Stimulated activated naive CD8-positive, alpha-beta T cell treated with anti-CD3 and anti-CD28 coated beads, Interleukin-15, Interleukin-2, amounts not matched to agents 100 ng/mL and 50 ng/mL, for 24 hours (primary cell): ENCODE measurements around the gene LCOR.
"Not testable (repeated sequence)": the region's sequence is repeated elsewhere in the genome, so short reads cannot be mapped to it uniquely, and the experiment has no call there.

ENCODE experiments used
- H3K27ac Mint-ChIP-seq: one replicate; pipeline ENCODE4 v1.8.0; 2021; ENCODE audit warnings: mild to moderate bottlenecking, mixed read lengths
- H3K27me3 Mint-ChIP-seq: one replicate; pipeline ENCODE4 v1.8.0; 2021; ENCODE audit warnings: mixed read lengths
- H3K36me3 Mint-ChIP-seq: one replicate; pipeline ENCODE4 v1.8.0; 2021; ENCODE audit warnings: low read depth, mixed read lengths
- H3K4me1 Mint-ChIP-seq: one replicate; pipeline ENCODE4 v1.8.0; 2021; ENCODE audit warnings: low read depth, mixed read lengths
- H3K4me3 Mint-ChIP-seq: one replicate; pipeline ENCODE4 v1.8.0; 2021; ENCODE audit warnings: mild to moderate bottlenecking, mixed read lengths
- H3K9me3 Mint-ChIP-seq: one replicate; pipeline ENCODE4 v1.8.0; 2021; ENCODE audit warnings: mixed read lengths

The LCOR gene

DNA sequence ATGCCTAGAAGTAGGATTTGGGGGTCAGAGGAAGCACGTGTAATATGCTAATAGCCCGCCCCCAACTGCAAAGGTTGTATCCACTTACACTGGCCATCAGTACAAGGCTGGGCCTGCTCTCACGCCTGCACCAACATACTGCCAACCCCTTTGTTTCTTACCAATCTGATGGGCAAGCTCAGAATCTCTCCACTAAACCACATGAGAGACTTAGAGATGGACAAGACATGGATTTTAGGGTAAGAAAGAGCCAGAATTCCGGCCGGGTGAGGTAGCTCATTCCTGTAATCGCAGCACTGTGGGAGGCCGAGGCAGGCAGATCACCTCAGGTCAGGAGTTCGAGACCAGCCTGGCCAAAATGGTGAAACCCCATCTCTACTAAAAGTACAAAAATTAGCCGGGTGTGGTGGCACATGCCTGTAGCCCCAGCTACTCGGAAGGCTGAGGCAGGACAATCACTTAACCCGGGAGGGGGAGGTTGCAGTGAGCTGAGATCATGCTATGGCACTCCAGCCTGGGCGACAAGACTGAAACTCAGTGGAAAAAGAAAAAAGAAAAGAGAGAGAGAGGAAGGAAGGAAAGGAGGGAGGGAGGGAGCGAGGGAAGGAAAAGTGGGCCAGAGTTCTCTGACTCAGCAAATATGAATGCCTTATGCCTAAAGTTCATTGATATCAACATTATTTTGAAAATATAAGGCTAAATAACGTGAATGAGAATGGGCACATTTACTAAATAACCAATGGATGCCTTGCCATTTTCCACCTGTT, 191.5 kb downstream of the LCOR start:
- H3K27ac Mint-ChIP-seq = no peak overlapping the region
- no peaks in the 10 kb centered on the region for H3K9me3 Mint-ChIP-seq
- H3K27me3 Mint-ChIP-seq = no peaks in the 10 kb centered on the region
- H3K4me1 Mint-ChIP-seq = peaks cover 5% of the 10 kb centered on the region
- H3K4me3 Mint-ChIP-seq = no peak overlapping the region
- H3K36me3 Mint-ChIP-seq = no peaks in the 10 kb centered on the region

DNA sequence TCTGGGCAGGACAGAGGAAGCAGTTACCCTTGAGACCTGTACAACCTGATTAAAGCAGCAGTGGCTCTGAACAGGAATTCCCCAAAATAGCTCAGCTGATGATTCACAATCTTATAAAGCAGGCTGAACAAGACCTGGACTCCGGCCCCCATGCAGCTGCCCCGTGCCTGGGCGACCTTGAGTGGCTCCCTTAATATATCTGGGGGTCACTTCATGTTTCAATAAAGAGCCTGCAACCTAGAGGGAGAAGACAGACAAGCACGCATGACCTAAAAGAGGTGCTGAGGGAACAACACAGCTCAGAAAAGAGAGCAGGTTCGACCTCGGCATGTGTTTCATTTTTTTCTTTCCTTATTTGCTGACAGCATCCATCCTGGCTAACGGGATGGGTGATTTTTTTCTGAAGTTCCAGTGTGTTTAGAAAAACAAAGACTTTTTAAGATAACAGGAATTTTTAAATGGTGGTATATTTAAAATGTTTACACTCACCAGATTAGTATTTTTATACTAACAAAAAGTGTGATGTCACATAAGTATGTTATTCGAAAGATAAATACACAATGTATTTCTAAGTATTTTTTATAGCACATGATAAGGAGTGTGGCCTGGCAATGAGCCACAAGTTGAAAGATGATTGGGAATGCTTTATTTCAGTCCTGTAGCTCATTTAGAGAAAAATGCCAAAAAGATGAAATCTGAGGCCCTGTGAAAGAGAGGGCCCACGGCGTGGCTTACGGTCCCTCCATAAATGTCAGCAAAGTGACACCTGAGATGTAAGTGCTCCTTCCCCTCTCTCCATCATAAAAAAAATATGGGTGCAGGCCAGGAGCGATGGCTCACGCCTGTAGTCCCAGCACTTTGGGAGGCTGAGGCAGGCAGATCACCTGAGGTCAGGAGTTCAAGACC, 192.3 kb downstream of the LCOR start:
- no peaks in the 10 kb centered on the region for H3K36me3 Mint-ChIP-seq
- no peaks in the 10 kb centered on the region for H3K27me3 Mint-ChIP-seq
- H3K27ac Mint-ChIP-seq = no peak overlapping the region
- H3K4me1 Mint-ChIP-seq = peaks cover 5% of the 10 kb centered on the region
- no peak overlapping the region for H3K4me3 Mint-ChIP-seq
- H3K9me3 Mint-ChIP-seq = no peaks in the 10 kb centered on the region

DNA sequence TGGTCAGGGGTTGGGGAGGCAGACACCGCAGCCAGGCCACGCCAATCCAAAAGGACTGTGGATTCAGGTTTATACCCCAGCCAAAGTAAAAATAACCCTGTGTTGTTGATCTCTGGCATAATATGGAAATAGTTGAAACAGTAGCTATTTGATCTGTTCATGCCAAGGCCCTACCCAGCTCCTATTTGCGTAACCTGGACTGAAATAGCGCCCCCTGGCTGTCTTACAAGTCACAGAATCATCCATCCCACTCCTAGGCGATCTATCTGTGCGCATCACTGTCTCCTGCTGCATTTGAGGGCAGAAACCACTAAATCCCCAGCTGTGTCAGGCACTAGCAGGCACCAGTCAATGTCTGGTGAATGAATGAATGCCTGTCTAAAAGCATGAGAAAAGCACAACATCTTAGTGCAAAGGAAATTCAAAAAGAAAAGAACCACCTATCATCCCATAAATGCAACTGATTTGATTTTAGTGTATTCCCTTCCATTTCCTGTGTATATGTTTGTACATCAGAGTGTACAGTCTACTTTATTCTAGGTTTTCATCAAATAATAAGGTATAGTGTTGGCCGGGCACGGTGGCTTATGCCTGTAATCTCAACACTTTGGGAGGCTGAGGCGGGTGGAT, 193.6 kb downstream of the LCOR start:
- H3K36me3 Mint-ChIP-seq = no peaks in the 10 kb centered on the region
- no peaks in the 10 kb centered on the region for H3K9me3 Mint-ChIP-seq
- H3K27me3 Mint-ChIP-seq = no peaks in the 10 kb centered on the region
- H3K27ac Mint-ChIP-seq = no peak overlapping the region
- no peak overlapping the region for H3K4me3 Mint-ChIP-seq
- peaks cover 5% of the 10 kb centered on the region for H3K4me1 Mint-ChIP-seq

DNA sequence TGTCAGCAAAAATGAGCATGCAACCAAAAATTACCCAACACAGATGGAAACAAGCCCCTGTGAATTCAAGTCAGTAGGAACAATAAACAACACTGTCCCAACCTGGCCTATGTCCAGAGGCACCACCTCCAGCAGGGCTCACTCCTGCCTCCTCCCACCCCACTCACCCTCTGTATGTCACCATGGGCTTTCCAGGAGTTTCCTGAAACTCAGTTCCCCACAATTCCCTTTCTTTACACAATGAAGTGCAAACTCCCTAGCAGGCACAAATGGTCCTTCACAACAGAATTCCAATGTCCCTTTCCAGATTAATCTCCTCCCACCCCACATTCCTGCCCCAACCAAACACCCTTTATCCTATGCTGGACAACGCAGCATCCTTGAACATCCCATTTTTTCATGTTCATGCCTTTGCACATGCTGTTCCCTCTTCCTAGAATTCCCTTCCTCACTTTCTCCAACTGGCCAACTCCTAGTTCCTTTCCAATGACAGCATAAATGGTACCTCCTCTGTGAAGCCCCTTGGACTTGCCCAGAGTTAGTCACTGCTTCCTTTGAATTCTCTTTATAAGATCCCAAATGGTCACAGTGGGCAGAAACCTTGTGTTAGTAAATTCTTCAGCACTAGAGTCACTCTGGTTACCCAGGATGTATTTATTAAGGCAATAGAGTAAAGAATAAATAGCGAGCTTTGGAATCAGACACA, 196.2 kb downstream of the LCOR start:
- Mint-ChIP-seq H3K36me3 (no peaks in the 10 kb centered on the region), H3K27ac (no peak overlapping the region), H3K4me1 (peaks cover 5% of the 10 kb centered on the region), H3K9me3 (no peaks in the 10 kb centered on the region), H3K27me3 (no peaks in the 10 kb centered on the region), H3K4me3 (no peak overlapping the region)

DNA sequence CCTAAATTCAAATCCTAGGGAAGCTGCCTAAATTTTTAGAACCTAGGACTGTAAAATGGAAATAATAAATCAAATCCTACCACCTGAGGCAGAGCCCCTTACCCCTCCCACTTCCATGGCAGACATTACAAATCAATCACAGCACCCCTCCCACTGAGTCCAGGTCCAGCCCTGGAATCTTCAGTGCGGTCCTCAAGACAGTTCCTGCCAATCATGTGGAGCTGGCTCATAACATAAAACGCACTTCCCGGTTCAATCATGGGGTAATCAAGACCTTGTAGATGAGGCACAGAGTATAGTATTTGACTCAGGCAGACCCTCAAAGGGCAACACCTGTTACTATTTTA, 196.7 kb downstream of the LCOR start:
- Mint-ChIP-seq H3K27ac (no peak overlapping the region), H3K9me3 (no peaks in the 10 kb centered on the region), H3K27me3 (no peaks in the 10 kb centered on the region), H3K4me3 (no peak overlapping the region), H3K36me3 (no peaks in the 10 kb centered on the region), H3K4me1 (peaks cover 5% of the 10 kb centered on the region)

DNA sequence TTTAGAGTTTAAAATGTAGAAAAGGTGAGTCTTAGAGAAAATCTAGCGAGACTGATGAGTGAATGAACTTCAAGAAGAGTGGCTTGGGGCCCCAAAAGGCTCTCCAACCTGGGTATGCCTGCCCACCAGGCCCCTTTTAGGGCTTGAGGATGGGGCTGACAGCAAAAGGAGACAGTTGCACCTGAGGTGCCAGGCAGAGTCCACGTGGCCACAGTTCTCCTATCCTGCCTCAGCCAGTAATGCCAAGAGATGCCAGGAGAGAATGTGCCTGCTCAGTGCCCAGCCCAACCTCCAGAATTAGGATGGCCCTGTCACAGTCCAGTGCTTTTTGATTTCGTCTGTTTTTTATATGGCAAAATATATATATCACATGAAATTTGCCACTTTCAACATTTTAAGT, 197.2 kb downstream of the LCOR start:
- Mint-ChIP-seq H3K27ac (no peak overlapping the region), H3K36me3 (no peaks in the 10 kb centered on the region), H3K27me3 (no peaks in the 10 kb centered on the region), H3K9me3 (no peaks in the 10 kb centered on the region), H3K4me3 (no peak overlapping the region), H3K4me1 (peaks cover under 1% of the 10 kb centered on the region)

DNA sequence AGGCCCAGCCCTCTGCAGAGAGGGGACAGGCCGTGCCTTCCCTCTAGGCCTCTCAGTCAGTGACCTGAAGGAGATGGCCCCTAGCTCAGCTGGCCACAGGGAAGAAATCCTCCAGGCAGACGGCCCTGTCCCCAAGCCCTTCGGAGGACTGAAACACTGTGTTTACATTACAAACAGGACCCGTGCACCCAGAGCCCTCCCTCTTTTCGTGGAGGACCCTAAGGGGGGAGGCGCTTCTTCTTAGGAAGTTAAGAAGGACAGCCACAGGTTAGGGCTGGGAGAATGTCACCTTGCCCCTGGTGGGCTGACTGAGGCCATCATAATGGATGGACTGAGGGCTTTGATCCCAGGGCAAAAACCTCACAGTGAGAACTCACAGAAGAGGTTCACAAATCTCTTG, 198.8 kb downstream of the LCOR start:
- no peaks in the 10 kb centered on the region for H3K4me1 Mint-ChIP-seq
- no peak overlapping the region for H3K27ac Mint-ChIP-seq
- no peaks in the 10 kb centered on the region for H3K9me3 Mint-ChIP-seq
- H3K4me3 Mint-ChIP-seq = no peak overlapping the region
- peaks cover under 1% of the 10 kb centered on the region for H3K27me3 Mint-ChIP-seq
- H3K36me3 Mint-ChIP-seq = no peaks in the 10 kb centered on the region

DNA sequence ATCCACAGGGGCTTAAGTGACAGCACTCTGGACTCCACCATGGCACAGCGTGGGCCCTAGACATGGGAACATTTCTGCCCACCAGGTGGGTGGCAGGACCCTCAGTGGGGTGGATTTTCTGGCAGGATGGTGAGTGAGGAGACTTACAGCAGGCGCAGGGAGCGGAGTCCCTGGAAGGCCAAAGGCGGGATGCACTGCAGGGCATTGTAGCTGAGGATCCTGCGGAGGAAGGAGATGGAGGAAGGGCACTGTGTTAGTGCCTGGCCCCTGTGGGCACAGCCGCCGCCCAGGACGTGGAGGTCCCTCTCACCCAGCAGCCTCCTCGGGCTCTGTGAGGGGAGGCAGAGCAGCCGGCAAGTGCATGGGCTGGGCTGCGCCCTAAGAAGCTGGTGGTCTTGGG, 199.4 kb downstream of the LCOR start:
- Mint-ChIP-seq H3K4me3 (no peak overlapping the region), H3K27me3 (peaks cover 4% of the 10 kb centered on the region), H3K9me3 (no peaks in the 10 kb centered on the region), H3K4me1 (no peaks in the 10 kb centered on the region), H3K27ac (no peak overlapping the region), H3K36me3 (no peaks in the 10 kb centered on the region)

DNA sequence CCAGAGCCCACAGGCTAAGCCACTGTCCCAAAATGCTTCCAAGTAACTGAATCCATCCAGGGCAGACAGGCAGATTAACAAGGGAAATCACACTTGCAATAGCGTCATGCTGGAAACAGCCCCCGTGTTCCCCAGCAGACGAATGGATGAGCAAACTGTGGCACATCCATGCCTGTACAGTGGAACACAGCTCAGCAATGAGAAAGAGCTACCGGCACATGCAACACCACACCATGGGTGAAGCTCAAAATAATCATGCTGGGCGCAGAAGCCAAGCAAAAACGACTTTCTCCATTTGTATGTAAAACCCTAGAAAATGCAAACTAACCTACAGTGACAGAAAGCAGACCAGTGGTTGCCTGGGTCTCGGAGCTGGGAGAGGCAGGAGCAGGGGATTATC, 200.5 kb downstream of the LCOR start:
- Mint-ChIP-seq H3K27me3 (peaks cover 4% of the 10 kb centered on the region), H3K4me3 (no peak overlapping the region), H3K36me3 (no peaks in the 10 kb centered on the region), H3K9me3 (no peaks in the 10 kb centered on the region), H3K27ac (no peak overlapping the region), H3K4me1 (no peaks in the 10 kb centered on the region)

DNA sequence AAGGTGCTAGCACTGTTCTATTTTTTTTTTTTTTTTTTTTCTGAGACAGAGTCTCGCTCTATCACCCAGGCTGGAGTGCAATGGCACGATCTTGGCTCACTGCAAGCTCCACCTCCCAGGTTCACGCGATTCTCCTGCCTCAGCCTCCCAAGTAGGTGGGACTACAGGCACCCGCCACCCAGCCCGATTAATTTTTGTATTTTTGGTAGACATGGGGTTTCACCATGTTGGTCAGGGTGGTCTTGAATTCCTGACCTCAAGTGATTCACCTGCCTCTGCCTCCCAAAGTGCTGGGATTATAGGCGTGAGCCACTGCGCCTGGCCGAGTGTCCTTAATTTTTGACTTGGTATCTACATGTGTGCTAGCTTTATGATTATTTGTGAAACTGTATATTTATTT, 201.7 kb downstream of the LCOR start:
- not testable (repeated sequence) for H3K36me3 Mint-ChIP-seq, H3K4me1 Mint-ChIP-seq, H3K27me3 Mint-ChIP-seq, H3K9me3 Mint-ChIP-seq, H3K27ac Mint-ChIP-seq, H3K4me3 Mint-ChIP-seq

DNA sequence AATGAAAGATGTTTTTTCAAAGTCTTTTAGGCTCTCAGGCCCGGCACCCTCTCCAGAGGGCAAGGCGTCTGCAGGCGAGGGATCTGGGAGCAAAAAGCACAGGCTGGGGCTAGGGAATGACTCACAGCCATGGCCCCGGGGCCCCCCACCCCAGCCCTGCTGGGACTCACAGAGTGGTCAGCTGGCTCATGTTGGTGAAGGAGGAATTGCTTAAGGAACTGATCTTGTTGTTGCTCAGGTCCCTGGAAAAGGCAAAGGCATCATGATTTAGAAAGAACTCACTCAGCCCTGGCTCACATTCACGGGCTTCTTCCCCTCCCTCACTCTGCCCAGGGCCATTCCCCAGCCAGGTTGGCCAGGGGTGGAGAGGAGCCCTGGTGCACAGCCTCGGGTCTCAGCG, 202.2 kb downstream of the LCOR start:
- Mint-ChIP-seq H3K27me3 (peaks cover 4% of the 10 kb centered on the region), H3K36me3 (no peaks in the 10 kb centered on the region), H3K4me1 (peaks cover 5% of the 10 kb centered on the region), H3K27ac (no peak overlapping the region), H3K9me3 (no peaks in the 10 kb centered on the region), H3K4me3 (no peak overlapping the region)

DNA sequence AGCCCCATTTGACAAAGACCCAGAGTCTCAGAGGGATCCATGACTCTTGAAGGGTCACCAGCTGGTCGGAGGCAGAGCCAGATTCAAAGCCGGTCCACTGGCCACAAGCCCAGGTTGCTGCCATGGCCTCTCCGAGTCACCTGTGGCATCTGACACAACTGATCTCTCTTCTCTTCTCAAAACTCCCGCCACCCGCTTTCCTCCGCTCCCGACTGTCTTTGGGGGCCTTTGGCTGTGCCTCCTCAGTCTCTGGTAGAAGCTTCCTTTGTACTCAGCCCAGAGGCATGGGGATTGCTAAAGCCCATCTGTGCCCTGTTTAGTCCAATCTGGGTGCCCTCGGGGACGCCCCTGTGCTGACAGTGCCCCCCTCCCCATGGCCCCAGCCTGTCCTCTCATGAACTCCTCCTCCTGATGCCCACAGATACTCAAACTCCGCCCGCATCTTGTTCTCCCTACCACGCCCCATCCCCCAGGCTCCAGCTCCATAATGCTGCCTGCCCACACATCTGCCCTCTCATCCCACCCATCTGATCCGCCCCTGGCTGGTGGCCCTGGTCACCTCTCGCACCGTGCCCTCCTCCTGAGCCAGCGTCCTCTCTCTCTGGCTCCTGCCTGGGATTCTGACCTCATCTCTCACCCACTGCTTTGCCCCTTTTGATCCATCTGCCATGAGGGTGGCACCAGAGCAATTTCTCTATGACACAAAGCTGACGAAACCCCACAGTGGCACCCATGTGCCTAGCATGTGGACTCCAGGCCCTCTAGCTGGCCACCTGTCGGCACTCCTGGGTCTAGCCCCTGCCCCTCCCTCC, 203.1 kb downstream of the LCOR start:
- H3K36me3 Mint-ChIP-seq = no peaks in the 10 kb centered on the region
- peaks cover 5% of the 10 kb centered on the region for H3K4me1 Mint-ChIP-seq
- H3K27me3 Mint-ChIP-seq = peaks cover 4% of the 10 kb centered on the region
- H3K27ac Mint-ChIP-seq = no peak overlapping the region
- no peaks in the 10 kb centered on the region for H3K9me3 Mint-ChIP-seq
- H3K4me3 Mint-ChIP-seq = no peak overlapping the region

DNA sequence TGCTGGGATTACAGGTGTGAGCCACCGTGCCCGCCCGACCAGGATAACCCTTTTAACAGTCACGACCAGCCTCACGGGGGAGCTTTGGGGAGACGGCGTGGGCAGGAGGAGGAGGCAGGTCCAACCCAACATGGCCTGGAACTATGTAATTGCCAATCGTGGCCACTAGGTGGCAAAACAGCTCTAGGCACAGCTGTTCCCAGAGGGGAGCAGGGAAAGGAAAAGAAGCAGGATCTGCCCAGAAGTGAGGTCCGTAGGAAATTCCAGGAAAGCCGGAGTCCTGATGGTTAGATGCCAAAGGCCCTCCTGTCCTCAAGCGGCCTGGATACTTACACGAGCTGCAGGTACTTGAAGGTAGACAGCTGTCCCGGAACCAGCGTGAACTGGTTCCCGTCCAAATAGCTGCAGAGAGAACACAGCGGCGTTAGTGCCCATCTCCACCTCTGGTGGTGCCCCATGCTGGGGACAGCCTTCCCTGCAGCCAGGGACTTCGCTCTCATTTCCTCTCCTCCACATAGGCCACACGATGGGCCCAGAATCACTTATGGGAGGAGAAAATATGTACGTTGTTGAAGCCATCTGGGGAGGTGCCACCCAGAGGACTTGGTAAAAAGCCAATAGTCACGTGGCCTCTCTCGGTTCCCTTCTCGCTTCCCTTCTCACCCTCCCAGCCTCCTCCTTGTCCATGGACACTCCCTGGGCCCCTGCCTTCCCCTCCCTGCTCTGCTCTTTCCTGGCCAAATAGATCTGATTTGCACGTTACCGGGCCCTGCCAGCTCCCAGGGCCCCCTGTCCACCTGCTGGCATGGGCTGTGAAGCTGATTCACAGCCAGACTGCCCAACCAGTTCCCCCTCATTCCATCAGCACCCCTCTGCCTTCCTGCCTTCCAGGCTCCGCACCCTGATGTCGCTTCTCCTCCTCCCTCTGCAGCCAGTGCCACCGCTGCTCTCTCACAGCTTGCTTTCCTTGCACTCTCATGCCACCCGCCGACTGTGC, 205.6 kb downstream of the LCOR start:
- Mint-ChIP-seq H3K36me3 (no peaks in the 10 kb centered on the region), H3K27ac (no peak overlapping the region), H3K4me1 (peaks cover 5% of the 10 kb centered on the region), H3K4me3 (peak overlapping the region; percentile 66), H3K27me3 (peaks cover 7% of the 10 kb centered on the region), H3K9me3 (no peaks in the 10 kb centered on the region)
